A549 (cell line): ENCODE results near the gene HTR2A.

Source experiments
- BHLHE40 ChIP-seq: IDR thresholded peaks from 2 replicates; pipeline ENCODE4 v1.6.1; 2012; ENCODE audit warnings: low read depth, low read length, inconsistent platforms
- CEBPB ChIP-seq, 2 experiments: fragments of >200 bp in 1 of 2; sonication (Bioruptor Twin) in 1 of 2; formaldehyde crosslinking in 1 of 2; IDR thresholded peaks; 2 replicates each; pipeline ENCODE4 v1.6.1; 2012 to 2016
- CHD2 ChIP-seq: fragments of 150-350 bp; IDR thresholded peaks from 2 replicates; pipeline ENCODE4 v1.6.1; 2014; ENCODE audit warnings: low read length; ENCODE audit not compliant: partially characterized antibody
- CTCF ChIP-seq: fragments of >200 bp; sonication (Bioruptor Twin); formaldehyde crosslinking; IDR thresholded peaks from 3 replicates; pipeline ENCODE4 v1.5.1; 2016
- GATA3 ChIP-seq: IDR thresholded peaks from 2 replicates; pipeline ENCODE4 v1.6.1; 2012; ENCODE audit warnings: borderline replicate concordance
- MYC ChIP-seq: IDR thresholded peaks from 2 replicates; pipeline ENCODE4 v1.6.1; 2012; ENCODE audit warnings: mild to moderate bottlenecking, inconsistent platforms, low read length, improper control_type of control experiment, borderline replicate concordance
- PHF8 ChIP-seq: fragments of 200-600 bp; sonication (generic); IDR thresholded peaks from 2 replicates; pipeline ENCODE4 v1.6.1; 2016; ENCODE audit warnings: low read depth, mild to moderate bottlenecking, antibody characterized with exemption, moderate library complexity, borderline replicate concordance
- RAD21 ChIP-seq, 2 experiments: fragments of >200 bp in 1 of 2; sonication (Bioruptor Twin) in 1 of 2; formaldehyde crosslinking in 1 of 2; IDR thresholded peaks in 1 of 2; conservative IDR thresholded peaks in 1 of 2; 2 replicates in 1 of 2; 3 replicates in 1 of 2; pipeline ENCODE4 v1.6.1; 2012 to 2018; ENCODE audit warnings: inconsistent platforms in 1 of 2
- REST ChIP-seq: fragments of 200-600 bp; sonication (generic); IDR thresholded peaks from 2 replicates; pipeline ENCODE4 v1.6.1; 2016; ENCODE audit warnings: antibody characterized with exemption, mild to moderate bottlenecking, moderate library complexity
- TP53 ChIP-seq: fragments of 250-450 bp; sonication (Bioruptor Pico); IDR thresholded peaks from 2 replicates; pipeline ENCODE4 v1.5.0; 2021; ENCODE audit warnings: mild to moderate bottlenecking, moderate library complexity

- no peak for TF ChIP-seq CTCF
- no peak for TF ChIP-seq REST
- TF ChIP-seq TP53 (CRISPR knock-in tag) = no peak
- TF ChIP-seq RAD21 (conservative IDR thresholded peaks at IDR 0.05 in 1 of 2, IDR thresholded peaks at IDR 0.05 in 1 of 2) = no peak
- no peak for TF ChIP-seq BHLHE40
- TF ChIP-seq MYC = no peak
- TF ChIP-seq CEBPB (IDR thresholded peaks at IDR 0.05) = no peak
- TF ChIP-seq CHD2 = no peak
- TF ChIP-seq PHF8 = no peak
- no peak for TF ChIP-seq GATA3
These were observed 44.7 kb downstream of the HTR2A start for GRCh38 chr13:46852168-46852567.
